ENCODE measurements around the gene CAPN15. TPM values are rescaled to one million over a fixed set of nuclear protein-coding genes. Genes with fewer than 3 reads are reported as not detected.

CAPN15 gene
- total and polyA plus RNA-seq, 2 of the 4 experiments (the other 2 are of a cell fraction), result 9.3 to 24.3 TPM

GRCh38 chr16:543301-544164 is 16.0 kb downstream of the CAPN15 start (continued):
- no peak for TF ChIP-seq POLR2A (IDR thresholded peaks at IDR 0.05; ENCODE audit: low read depth, low read length)

GRCh38 chr16:544517-544916 is 17.0 kb downstream of the CAPN15 start:
- Histone ChIP-seq H2BK15ac (ENCODE audit: low read depth, low read length) (no peak overlapping the region), H4K5ac (ENCODE audit: low read depth, low read length) (no peak overlapping the region), H2AFZ (replicated peaks; ENCODE audit: low read length, poor library complexity) (no peak overlapping the region), H4K91ac (ENCODE audit: insufficient read depth, low read depth, low read length) (no peak overlapping the region), H2AK5ac (ENCODE audit: low read depth, low read length) (no peak overlapping the region), H2AK9ac (replicated peaks; ENCODE audit: low read depth, low read length, poor library complexity) (no peak overlapping the region), H4K20me1 (ENCODE audit: insufficient read depth, low read length) (peaks cover 59% of the 10 kb centered on the region), H3K79me1 (ENCODE audit: low read depth in 1 of 2, low read length in 2 of 2) (peaks cover 4 to 35% of the 10 kb centered on the region in 2 experiments; a peak in 3 of 4 replicates), H3K4me1 (ENCODE audit: control insufficient read depth, insufficient read depth, low read length) (peaks cover 10% of the 10 kb centered on the region), H3K56ac (ENCODE audit: extremely low read depth, insufficient read depth, low read length) (no peak overlapping the region), H3K27me3 (ENCODE audit: control insufficient read depth, insufficient read depth, low read length) (no peaks in the 10 kb centered on the region), H2BK20ac (ENCODE audit: low read depth, low read length) (no peak overlapping the region), H2BK5ac (ENCODE audit: low read depth, low read length, poor library complexity, severe bottlenecking) (no peak overlapping the region), H2BK120ac (ENCODE audit: low read depth, low read length) (no peak overlapping the region), H4K8ac (ENCODE audit: low read depth in 2 of 2, low read length in 2 of 2) (no peak overlapping the region), H3K4ac (ENCODE audit: low read depth, low read length) (no peak overlapping the region), H3K9me3 (ENCODE audit: control insufficient read depth, insufficient read depth, low read length) (no peaks in the 10 kb centered on the region), H3K9me1 (ENCODE audit: insufficient read depth, low read length) (no peaks in the 10 kb centered on the region; the same call in 1 of the 2 replicates), H3K23ac (ENCODE audit: low read depth, low read length) (no peak overlapping the region), H3K4me2 (ENCODE audit: low read depth, low read length) (no peak overlapping the region), H3K9ac (ENCODE audit: low read depth, low read length) (no peak overlapping the region), H3K14ac (replicated peaks; ENCODE audit: low read depth, low read length) (no peak overlapping the region), H3K27ac (ENCODE audit: insufficient read depth, low read length) (no peak overlapping the region), H3K18ac (ENCODE audit: low read depth, low read length) (no peak overlapping the region), H3K4me3 (ENCODE audit: insufficient read depth, low read depth, low read length) (no peak overlapping the region), H3K36me3 (ENCODE audit: control insufficient read depth, insufficient read depth, low read length) (peaks cover 18% of the 10 kb centered on the region)
- POLR2A ChIA-PET (ENCODE audit: unreplicated experiment), result no interaction called here
- in situ Hi-C loops (cut with MboI; ENCODE audit: low sequenced_read_pairs) (no loop called here), intact Hi-C loops (cut with micrococcal nuclease) (no loop called here), dilution Hi-C loops (cut with HindIII; ENCODE audit: low sequenced_read_pairs, unreplicated experiment) (no loop called here)
- no TSS peak for BruUV-seq (replicated peaks)
- DNase-seq (no peak), ATAC-seq (ENCODE audit: low read depth) (no peak)
- 93% methylated on average over 19 of the region's 46 CpGs; no CpG with 5 or more reads in 1 of the 2 experiments for WGBS, 2 experiments (ENCODE audit: extremely low coverage in 2 of 2, insufficient read length in 1 of 2)
- TF ChIP-seq MXI1 (IDR thresholded peaks at IDR 0.05; ENCODE audit: borderline replicate concordance, low read depth, low read length) (no peak), NFE2L2 (IDR thresholded peaks at IDR 0.05; ENCODE audit: low read depth, low read length) (no peak), RFX5 (IDR thresholded peaks at IDR 0.05; ENCODE audit: low read depth, low read length) (no peak), RAD21 (IDR thresholded peaks at IDR 0.05; ENCODE audit: low read length) (no peak), MAFK (IDR thresholded peaks at IDR 0.05; ENCODE audit: low read depth, low read length) (no peak), USF2 (IDR thresholded peaks at IDR 0.05; ENCODE audit: low read depth, low read length) (no peak), CTCF (conservative IDR thresholded peaks at IDR 0.05; ENCODE audit: low read depth, low read length) (no peak), FOS (IDR thresholded peaks at IDR 0.05; ENCODE audit: low read depth, low read length) (no peak), POLR2A (IDR thresholded peaks at IDR 0.05; ENCODE audit: low read depth, low read length) (no peak)
- CTCF ChIA-PET, result no interaction called here

Data from IMR-90 (cell line).